Jurkat, Clone E6-1 (cell line): ENCODE results near the gene SEMA7A.

ENCODE experiments used
- DNase-seq: peaks from one replicate; pipeline ENCODE4 v3.0.0-alpha.2; 2011; ENCODE audit warnings: low read depth, low spot score
- H3K4me3 ChIP-seq: 2 replicates; pipeline ENCODE4 v1.5.1; 2011; ENCODE audit warnings: mild to moderate bottlenecking, low read length, control low read depth, moderate library complexity

Gene SEMA7A

GRCh38 chr15:74406992-74407705, 26.6 kb downstream of the SEMA7A start:
- no peak for DNase-seq
- no peak overlapping the region for H3K4me3 ChIP-seq

DNA sequence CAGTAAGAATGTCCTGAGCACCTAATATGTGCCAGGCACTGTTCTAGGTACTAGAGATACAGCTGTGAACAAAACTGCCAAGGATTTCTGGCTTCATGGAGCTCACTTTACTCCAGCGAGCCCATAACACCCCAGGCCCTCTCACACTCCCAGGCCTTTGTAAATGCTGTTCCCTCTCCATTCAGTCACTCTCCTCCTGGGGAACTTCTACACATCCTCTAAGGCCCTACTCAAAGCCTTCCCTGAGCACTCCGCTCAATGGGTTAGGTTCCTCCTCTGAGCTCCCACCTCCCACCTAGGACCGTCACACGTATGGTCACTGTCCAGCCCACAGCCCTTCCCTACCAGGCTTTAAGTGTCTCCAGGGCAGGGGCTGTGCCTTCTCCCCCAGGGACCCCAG, 27.2 kb downstream of the SEMA7A start:
- no peak overlapping the region for H3K4me3 ChIP-seq

DNA sequence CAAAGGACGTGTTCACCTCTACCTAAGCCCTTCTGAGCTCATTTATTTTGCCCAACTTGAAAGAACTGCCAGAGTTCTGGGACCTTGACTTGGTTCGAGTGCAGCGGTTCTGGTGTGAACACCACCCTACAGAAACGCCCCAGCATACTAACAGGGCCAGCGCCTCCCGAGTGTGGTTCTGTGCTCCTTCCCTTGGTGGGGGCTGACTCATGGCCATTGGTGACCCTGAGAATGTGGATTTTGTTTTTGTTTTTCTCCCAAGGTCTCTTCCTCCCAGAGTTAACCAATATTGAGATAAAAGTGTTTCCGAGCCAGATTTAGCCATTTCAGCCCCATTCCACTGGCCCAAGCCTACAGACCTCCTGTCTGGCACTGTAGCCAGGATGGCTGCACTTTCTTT, 27.9 kb downstream of the SEMA7A start:
- H3K4me3 ChIP-seq, result no peak overlapping the region
- DNase-seq, result no peak

More for the DNA sequence above, 27.2 kb downstream of the SEMA7A start:
- no peak for DNase-seq

DNA sequence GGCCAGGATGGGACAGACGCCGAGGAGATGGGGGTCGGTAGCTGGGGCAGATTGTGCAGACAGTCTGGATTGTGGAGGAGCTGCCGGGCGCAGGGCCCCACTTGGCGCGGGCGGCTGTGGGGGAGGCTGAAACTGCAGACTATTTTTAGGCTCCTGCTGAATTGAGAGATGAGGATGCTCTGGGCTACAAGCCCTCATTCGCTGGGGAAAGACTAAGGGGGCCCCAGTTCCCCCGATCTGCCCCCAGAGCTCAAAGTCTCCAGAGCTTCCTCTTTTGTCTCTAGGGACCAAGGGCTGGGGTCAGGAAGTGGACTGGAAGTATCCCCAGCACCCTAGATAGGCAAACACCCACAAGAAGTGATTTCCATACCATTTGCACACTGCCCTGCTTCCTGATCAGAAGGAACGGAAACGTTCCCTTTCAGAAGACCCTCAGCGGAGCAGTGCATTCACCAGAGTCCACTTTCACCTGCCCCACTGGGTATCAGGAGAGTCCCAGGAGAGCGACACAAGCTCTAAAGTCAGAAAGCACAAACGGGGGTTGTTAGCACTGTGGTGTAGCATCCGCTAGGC, 29.7 kb downstream of the SEMA7A start:
- DNase-seq, result no peak
- H3K4me3 ChIP-seq, result no peak overlapping the region

GRCh38 chr15:74403588-74403919, 30.2 kb downstream of the SEMA7A start:
- no peak overlapping the region for H3K4me3 ChIP-seq
- DNase-seq, result no peak

DNA sequence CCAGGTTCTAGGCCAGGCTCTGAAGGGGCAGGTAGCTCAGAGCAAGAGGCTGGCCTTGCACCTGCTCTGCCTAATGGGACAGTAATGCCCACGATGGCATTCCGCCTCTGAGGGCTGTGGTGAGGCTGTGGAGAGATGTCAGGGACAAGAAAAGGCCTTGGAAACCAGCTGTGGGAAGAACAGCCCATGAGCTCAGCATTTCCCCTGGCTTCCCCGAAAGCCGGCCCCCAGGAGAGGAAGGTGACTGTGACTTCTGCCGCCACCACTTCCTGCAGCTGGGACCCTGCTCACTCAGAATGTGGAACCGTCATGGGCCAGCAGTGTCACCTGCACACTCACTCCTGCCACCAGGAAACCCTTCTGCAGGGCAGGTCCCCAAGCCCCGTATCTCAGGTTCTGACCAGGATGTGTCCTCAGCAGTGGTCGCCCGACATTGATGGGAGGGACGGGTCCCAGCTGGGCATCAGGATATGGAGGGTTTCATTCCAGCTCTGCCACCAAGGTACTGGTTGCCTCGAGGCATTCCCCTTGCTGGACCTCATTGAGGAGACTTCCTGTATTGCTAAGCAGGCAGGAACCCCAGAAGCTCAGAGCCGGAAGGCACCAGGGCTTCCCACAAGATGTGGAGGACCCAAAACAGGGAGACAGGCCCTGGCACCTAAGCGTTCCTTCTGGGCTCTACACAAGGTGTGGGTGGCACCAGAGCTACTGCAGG, 30.7 kb downstream of the SEMA7A start:
- DNase-seq, result peak; percentile 91
- H3K4me3 ChIP-seq, result peak overlapping the region; percentile 19

DNA sequence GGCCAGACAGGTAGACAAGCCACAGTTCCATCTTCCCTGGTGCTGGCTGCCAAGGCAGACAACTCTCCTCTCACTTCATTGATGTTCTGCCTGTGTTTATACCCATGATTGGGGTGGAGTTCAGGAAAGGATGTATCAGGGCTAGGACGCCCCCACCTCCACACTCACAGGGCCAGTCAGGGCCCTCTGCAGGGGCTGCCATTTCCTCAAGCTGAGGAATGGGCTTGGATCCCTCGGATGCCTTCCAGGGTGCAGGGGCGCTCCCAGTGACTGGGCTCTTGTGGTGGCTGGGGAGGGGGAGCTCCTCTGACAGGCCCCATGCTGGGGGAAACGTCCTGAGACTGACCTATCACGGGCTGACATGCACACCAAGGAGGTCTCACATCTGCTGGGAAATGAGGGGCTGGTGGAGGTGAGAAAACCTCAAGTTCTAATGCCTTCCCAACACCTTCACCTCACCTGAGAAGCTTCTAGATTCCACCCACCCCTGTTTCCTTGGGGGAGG, 31.4 kb downstream of the SEMA7A start:
- peak overlapping the region; percentile 19 for H3K4me3 ChIP-seq
- DNase-seq, result no peak

GRCh38 chr15:74400915-74401757, 32.6 kb downstream of the SEMA7A start:
- peak; percentile 77 for DNase-seq
- no peak overlapping the region for H3K4me3 ChIP-seq

- no peak for DNase-seq
- peak overlapping the region; percentile 38 for H3K4me3 ChIP-seq
Measured at GRCh38 chr15:74400313-74400860, 33.4 kb downstream of the SEMA7A start.

DNA sequence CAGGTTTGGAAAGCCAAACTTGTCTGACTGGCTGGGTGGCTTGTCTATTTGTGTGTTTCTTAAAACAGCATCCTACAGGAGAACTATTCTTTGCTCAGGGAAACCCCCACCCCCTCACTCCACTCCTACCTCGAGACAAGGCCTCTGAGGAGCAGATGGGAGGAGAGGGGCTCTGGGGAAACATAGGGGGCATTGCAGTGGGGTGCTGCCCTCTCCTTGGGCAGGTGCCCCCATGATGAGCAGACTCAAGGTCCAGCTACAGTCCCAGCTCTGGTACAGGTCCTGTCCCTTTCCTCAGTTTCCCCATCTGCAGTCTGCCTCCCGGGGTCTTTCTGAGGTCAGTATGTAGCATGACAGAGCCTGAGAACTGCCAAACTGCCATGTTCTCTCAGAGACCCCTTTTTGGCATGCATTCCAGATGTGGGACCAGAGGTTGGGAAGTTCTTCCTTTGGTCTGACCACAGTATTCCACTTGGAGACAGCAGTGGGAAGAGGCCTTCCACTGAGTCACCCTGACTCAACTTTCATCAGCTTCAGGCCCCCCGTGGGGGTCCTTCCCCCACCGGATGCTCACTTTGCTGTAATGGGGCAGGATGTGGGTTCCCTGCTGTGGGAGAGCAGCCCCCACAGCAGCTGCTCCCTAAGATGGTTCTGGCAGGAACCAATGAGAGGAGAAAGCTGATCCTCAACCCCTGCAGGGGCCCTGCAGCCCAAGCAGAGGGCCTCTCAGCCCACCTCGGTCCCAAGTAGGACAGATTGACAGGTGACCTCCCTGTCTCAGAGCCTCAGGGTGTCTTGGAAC, 34.0 kb downstream of the SEMA7A start:
- H3K4me3 ChIP-seq, result peak overlapping the region; percentile 38
- DNase-seq, result peak; percentile 97

DNA sequence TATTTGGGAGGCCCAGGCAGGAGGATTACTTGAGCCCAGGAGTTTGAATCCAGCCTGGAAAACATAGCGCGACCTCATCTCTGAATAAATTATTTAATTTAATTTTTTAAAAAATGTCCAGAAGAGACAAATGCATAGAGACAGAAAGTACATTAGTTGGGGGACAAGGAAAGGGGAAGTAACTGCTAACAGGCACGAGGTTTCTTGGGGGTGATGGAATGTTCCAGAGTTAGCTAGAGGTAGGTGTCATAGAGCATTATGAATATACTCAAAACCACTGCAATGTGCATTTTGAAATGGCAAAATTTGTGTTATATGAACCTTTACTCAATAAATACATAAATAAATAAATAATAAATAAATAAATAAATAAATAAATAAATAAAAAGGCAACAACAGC, 34.7 kb downstream of the SEMA7A start:
- no peak overlapping the region for H3K4me3 ChIP-seq
- no peak for DNase-seq

GRCh38 chr15:74398183-74398582, 35.6 kb downstream of the SEMA7A start:
- H3K4me3 ChIP-seq, result no peak overlapping the region
- no peak for DNase-seq

- H3K4me3 ChIP-seq, result no peak overlapping the region
Measured at GRCh38 chr15:74397239-74398068, 36.3 kb downstream of the SEMA7A start.

DNA sequence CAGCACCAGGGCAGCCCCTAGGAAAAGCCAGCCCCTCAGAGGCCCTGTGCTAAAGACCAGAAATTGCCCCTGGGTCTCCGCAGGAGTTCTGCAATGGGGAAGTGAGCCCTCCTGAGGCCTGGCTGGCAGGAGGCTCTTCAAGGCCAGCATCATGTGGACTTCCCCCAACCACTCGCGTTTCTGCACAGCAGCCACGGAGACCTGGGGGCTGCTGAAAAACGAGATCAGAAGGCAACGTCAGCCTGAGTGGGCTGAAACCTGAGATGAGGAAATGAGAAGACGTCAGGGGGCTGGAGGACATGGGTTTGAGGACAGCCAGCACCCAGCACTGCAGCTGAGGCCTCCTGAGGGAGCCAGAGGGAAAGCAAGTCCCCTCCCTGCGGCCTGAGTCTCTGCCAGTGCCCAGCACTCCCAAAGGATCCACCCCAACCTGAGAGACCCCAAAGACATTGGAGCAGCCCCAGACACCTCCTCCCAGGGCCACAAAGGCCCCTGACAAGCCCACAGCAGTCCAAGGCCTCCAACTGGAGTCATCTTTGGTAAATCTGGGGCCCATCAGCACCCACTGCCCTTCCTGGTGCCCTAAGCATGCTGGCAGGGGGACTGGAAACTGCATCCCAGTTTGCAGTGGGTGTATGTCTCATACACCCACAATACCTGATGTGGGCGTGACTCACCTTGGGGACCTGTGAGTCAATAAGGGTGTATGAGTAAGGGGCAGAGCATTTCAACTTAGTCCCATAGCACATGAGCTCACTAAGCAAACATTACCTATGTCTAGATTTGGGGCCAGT, 37.1 kb downstream of the SEMA7A start:
- H3K4me3 ChIP-seq, result no peak overlapping the region
- DNase-seq, result no peak

More at GRCh38 chr15:74397239-74398068, 36.3 kb downstream of the SEMA7A start:
- no peak for DNase-seq

DNA sequence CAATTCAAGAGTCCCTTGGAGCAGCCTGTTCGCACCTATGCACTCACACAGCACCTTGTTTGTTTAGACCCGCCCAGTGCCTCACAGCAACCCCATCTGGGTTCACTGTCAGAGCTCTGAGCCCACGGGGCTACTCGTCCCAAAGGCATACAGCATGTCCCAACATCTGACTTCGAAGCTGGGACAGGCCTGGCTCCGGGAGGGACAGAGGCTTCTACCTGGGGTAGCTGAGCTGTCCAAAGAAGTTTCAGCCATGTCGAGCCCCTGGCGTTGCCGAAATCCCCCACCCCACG, 37.7 kb downstream of the SEMA7A start:
- H3K4me3 ChIP-seq, result no peak overlapping the region
- no peak for DNase-seq

DNA sequence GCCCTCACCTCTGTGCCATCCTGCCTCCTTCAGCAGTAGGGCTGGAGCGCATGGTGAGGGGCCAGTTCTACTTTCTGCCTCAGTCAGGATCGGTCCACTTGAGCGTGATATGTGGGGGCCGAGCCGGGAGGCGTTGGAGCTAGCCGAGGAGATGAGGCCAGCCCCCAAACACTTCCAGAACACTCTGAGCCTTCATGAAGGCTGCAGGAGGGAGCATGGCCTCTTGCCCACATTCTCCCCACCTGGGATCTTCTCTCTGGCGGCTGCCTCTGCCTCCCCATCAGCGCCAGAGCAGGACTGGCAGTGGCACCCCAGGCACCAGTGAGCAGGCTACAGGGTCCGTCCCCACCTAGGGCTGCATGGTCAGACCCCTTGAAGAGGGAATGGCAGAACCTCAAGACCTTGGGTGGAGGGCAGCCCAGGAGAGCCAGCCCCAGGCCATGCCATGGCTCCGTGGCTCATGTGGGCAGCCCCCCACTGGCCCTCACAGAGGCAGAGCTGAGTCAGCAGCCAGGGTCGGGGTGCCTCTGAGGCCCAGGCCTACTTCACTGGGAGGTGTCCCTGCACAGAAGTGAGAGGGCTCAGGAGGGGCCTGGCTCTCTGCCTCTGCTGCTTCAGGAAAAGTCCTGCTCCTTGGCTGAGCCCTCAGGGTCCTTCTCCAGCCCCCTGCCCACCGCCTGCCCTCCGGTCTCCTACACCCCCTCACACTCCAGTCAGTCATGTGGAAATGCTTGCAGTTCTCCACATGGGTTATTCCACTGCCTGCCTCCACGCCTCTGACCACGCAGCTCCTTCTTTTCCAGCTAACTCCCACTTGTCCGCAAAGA, 38.2 kb downstream of the SEMA7A start:
- H3K4me3 ChIP-seq, result no peak overlapping the region
- DNase-seq, result no peak
